GM12872 (cell line): ENCODE measurements around the gene HECW1.

ENCODE experiments used
- CTCF ChIP-seq: IDR thresholded peaks from 3 replicates; pipeline ENCODE4 v1.5.1; 2011; ENCODE audit warnings: low read depth, mild to moderate bottlenecking, low read length, moderate library complexity; ENCODE audit not compliant: insufficient read depth

HECW1 gene

GRCh38 chr7:43583424-43584194 lies 471.2 kb downstream of the HECW1 start:
- TF ChIP-seq CTCF: 0 out of 3 replicates have a peak, but pooled peaks have one; percentile 17

GRCh38 chr7:43584195-43584586 lies 471.7 kb downstream of the HECW1 start:
- 0 out of 3 replicates have a peak, but pooled peaks have one; percentile 12 for TF ChIP-seq CTCF

- TF ChIP-seq CTCF: no peak
Observed at GRCh38 chr7:43585562-43585961, 473.1 kb downstream of the HECW1 start.

GRCh38 chr7:43586251-43586900 lies 473.9 kb downstream of the HECW1 start:
- TF ChIP-seq CTCF: no peak

GRCh38 chr7:43588477-43589132 lies 476.2 kb downstream of the HECW1 start:
- TF ChIP-seq CTCF: no peak

- no peak for TF ChIP-seq CTCF
Observed at GRCh38 chr7:43589133-43589478, 476.7 kb downstream of the HECW1 start.

GRCh38 chr7:43589728-43590127 lies 477.3 kb downstream of the HECW1 start:
- no peak for TF ChIP-seq CTCF
